ENCODE results near the gene KCNE3. TPM values are rescaled to one million over a fixed set of nuclear protein-coding genes. Genes with fewer than 3 reads are reported as not detected.

Gene KCNE3, protein sequence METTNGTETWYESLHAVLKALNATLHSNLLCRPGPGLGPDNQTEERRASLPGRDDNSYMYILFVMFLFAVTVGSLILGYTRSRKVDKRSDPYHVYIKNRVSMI
- total RNA-seq: 1 to 10 TPM in 3 of 4 donors, under 1 TPM in 1; 0.72 to 8.4 (median 3.5) TPM

DNA sequence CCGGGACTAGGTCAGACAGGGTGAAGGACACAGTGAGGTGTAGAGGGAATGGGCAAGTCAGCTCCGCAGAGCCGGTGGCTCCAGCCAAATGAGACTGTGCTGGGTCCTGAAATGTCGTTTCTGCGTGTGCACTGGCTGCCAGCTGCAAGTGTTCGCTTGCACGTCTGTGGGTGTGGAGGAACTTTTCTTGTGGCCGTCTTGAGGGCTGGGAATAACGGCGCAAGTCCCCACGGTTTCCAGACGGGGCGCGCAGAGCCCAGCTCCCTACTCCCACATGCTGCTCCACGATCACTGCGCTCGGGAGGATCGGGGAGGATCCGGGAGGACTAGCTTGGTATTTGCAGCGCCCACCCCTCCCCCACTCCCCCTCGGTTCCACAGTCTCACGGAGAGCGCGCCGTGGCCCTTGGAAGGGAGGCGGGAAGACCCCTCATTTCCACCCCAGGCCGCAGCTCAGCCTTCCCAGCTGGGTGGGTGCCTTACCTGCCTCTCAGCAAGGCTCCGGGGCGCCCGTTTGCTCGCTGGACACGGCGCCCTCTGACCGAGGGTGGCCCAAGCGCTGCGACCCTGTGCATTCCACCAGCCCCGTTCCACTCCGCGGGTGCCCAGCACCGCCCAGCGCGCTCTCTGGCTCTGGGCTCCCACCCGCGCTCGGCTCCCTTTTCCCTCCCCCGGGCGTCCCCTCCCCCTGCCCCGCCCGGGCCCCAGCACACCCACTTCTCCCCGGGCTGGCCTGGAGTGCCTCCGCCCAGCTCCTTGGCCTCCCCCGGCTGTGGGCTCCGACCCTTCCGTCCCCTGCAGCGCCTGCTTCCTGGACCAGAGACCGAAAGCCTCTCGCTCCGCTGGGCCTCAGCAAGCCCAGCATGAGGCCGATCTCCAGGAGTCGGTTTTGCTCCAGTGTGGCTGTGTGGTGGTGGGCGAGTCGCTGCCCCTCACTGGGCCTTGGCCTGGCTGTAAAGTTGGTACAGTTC is at the start of gene KCNE3:
Gene KCNE3, minus strand, starts transcription at position 634 of the 970 bp plus-strand sequence. CDS start 9,986 bp downstream, outside the sequence.
- TF ChIP-seq, protein P1, sequence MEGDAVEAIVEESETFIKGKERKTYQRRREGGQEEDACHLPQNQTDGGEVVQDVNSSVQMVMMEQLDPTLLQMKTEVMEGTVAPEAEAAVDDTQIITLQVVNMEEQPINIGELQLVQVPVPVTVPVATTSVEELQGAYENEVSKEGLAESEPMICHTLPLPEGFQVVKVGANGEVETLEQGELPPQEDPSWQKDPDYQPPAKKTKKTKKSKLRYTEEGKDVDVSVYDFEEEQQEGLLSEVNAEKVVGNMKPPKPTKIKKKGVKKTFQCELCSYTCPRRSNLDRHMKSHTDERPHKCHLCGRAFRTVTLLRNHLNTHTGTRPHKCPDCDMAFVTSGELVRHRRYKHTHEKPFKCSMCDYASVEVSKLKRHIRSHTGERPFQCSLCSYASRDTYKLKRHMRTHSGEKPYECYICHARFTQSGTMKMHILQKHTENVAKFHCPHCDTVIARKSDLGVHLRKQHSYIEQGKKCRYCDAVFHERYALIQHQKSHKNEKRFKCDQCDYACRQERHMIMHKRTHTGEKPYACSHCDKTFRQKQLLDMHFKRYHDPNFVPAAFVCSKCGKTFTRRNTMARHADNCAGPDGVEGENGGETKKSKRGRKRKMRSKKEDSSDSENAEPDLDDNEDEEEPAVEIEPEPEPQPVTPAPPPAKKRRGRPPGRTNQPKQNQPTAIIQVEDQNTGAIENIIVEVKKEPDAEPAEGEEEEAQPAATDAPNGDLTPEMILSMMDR (IDR thresholded peaks at IDR 0.05): no peak
- TF ChIP-seq POLR2A (IDR thresholded peaks at IDR 0.05): peak in 1 of 4 donors; percentile 33
- Histone ChIP-seq H3K4me1 (peaks cover 4 to 43% (median 14%) of the 10 kb centered on the region in 3 donors), H3K36me3 (no peaks in the 10 kb centered on the region), H3K27ac (peak within 1 kb of the TSS; percentile 72 to 78 (median 74)), H3K4me3 (peak within 1 kb of the TSS; percentile 37 to 87 (median 55)), H3K27me3 (peaks cover 0 to 12% (median 0%) of the 10 kb centered on the region in 4 donors), H3K9me3 (no peaks in the 10 kb centered on the region)
- 0 to 29% methylated on average over 5 to 9 of the region's 62 CpGs for WGBS, 2 donors
- DNase-seq: no peak
- intact Hi-C loops (cut with DNase I): no loop called here

DNA sequence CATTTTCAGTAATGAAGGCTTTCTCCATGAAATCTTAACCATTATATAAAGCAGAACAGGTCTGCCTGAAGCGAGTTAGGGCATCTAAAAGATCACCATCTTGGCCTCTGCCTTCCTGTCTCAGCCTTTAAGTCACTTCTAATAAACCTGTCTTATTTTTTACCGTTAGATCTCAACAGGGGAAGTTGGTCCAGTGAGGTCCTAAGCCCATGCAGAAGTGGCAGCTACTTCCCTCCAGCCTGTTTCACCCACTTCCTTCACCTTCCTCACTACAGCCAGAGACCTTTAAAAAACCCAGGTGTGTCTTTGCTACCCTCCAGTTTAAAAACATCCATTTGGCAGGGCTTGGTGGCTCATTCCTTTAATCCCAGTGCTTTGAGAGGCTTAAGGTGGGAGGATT is 40.2 kb upstream of the KCNE3 start:
- 58 to 66% methylated on average over 2 of the region's 2 CpGs for WGBS, 2 donors
- no peak for TF ChIP-seq POLR2A (IDR thresholded peaks at IDR 0.05)
- TF ChIP-seq, protein P1 (IDR thresholded peaks at IDR 0.05): no peak
- Histone ChIP-seq H3K9me3 (peaks cover 0 to 5% (median 5%) of the 10 kb centered on the region in 3 donors), H3K27me3 (no peaks in the 10 kb centered on the region), H3K4me1 (peaks cover 0 to 10% (median 5%) of the 10 kb centered on the region in 3 donors), H3K36me3 (no peaks in the 10 kb centered on the region), H3K27ac (no peak overlapping the region), H3K4me3 (no peak overlapping the region)
- no peak for DNase-seq
- intact Hi-C loops (cut with DNase I): no loop called here

DNA sequence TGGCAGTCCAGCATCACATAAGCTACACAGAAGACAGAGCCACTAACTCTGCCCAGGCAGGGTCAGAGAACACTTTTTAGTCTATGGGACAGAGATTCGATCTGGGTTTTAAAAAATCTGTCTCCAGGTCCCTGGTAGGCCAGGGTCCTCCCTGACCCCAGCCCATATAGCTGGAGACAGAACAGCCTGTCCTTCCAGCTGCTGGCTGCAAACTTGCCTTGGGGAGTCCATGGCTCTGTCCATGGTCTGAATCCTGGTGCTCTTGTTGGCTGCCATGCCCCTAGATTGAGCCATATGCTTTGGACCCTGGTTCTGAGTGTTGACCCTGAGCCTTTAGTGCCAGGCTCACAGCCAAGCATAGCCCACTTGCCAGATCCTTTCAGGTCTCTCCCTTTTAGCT is 39.5 kb upstream of the KCNE3 start:
- no peak overlapping the region for H3K27ac ChIP-seq
- TF ChIP-seq, protein P1 (IDR thresholded peaks at IDR 0.05): no peak
- TF ChIP-seq POLR2A (IDR thresholded peaks at IDR 0.05): no peak
- no peak for DNase-seq
- H3K4me3 ChIP-seq: no peak overlapping the region
- no peaks in the 10 kb centered on the region for H3K27me3 ChIP-seq
- H3K4me1 ChIP-seq: peaks cover 0 to 10% (median 5%) of the 10 kb centered on the region in 3 donors
- intact Hi-C loops (cut with DNase I): no loop called here
- no peaks in the 10 kb centered on the region for H3K36me3 ChIP-seq
- peaks cover 0 to 12% (median 8%) of the 10 kb centered on the region in 3 donors for H3K9me3 ChIP-seq
- WGBS, 2 donors: 100% methylated on average over 1 of the region's 1 CpG

DNA sequence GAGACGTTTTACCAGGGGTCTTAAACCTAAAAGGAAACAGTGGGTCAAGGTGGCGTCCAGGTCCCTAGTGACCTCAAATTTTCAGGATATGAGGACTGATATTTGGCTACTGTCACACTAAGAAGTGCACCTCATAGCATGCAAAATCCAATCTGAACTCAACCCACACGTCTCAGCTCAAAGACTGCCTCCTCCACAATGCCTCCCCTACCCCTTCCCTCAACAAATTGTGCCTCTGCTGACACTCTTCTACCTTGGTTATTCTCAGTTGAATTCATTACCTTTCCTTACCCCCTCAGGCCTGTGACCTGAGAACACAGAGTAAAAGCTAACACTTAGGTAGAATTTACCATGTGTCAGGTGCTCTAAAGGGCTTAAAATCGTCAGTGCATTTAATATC is 38.6 kb upstream of the KCNE3 start:
- H3K27me3 ChIP-seq: no peaks in the 10 kb centered on the region
- no peak for TF ChIP-seq POLR2A (IDR thresholded peaks at IDR 0.05)
- TF ChIP-seq, protein P1 (IDR thresholded peaks at IDR 0.05): no peak
- H3K27ac ChIP-seq: no peak overlapping the region
- DNase-seq: no peak
- 83 to 88% methylated on average over 4 of the region's 4 CpGs for WGBS, 2 donors
- H3K9me3 ChIP-seq: peaks cover 0 to 12% (median 8%) of the 10 kb centered on the region in 3 donors
- H3K4me1 ChIP-seq: peaks cover 0 to 10% (median 5%) of the 10 kb centered on the region in 3 donors
- no peak overlapping the region for H3K4me3 ChIP-seq
- intact Hi-C loops (cut with DNase I): no loop called here
- no peaks in the 10 kb centered on the region for H3K36me3 ChIP-seq

Measured in esophagus squamous epithelium (tissue), 5 donors.